HepG2 (cell line): ENCODE results near the gene ARL6IP4. TPM values are rescaled to one million over a fixed set of nuclear protein-coding genes. Genes with fewer than 3 reads are reported as not detected.

Source experiments
- AFF4 ChIP-seq: sonication (generic); formaldehyde crosslinking; IDR thresholded peaks from 2 replicates; pipeline ENCODE4 v1.4.0; 2020; ENCODE audit warnings: missing genetic modification reagents
- DR1 ChIP-seq: sonication (generic); formaldehyde crosslinking; IDR thresholded peaks from 2 replicates; pipeline ENCODE4 v1.8.0; 2021; ENCODE audit warnings: mild to moderate bottlenecking, missing genetic modification reagents, inconsistent platforms
- ELF3 ChIP-seq: IDR thresholded peaks from 2 replicates; pipeline ENCODE4 v1.6.1; 2016; ENCODE audit warnings: missing genetic modification reagents, missing compliant biosample characterization
- GABPB1 ChIP-seq: IDR thresholded peaks from 2 replicates; pipeline ENCODE4 v1.6.1; 2016; ENCODE audit warnings: mild to moderate bottlenecking, missing genetic modification reagents, moderate library complexity, missing compliant biosample characterization
- HCFC1 ChIP-seq: fragments of 150-350 bp; IDR thresholded peaks from 2 replicates; pipeline ENCODE4 v1.6.1; 2014; ENCODE audit warnings: low read depth, low read length
- HOXA3 ChIP-seq: sonication (generic); formaldehyde crosslinking; IDR thresholded peaks from 2 replicates; pipeline ENCODE4 v1.5.0; 2020; ENCODE audit warnings: missing genetic modification reagents
- MAX ChIP-seq: IDR thresholded peaks from 2 replicates; pipeline ENCODE4 v1.6.1; 2012; ENCODE audit warnings: inconsistent platforms
- THRA ChIP-seq: sonication (generic); formaldehyde crosslinking; IDR thresholded peaks from 2 replicates; pipeline ENCODE4 v1.4.0; 2020; ENCODE audit warnings: missing genetic modification reagents, borderline replicate concordance
- ZBTB7B ChIP-seq: sonication (generic); formaldehyde crosslinking; IDR thresholded peaks from 2 replicates; pipeline ENCODE4 v1.4.0; 2020; ENCODE audit warnings: missing genetic modification reagents
- ZKSCAN8 ChIP-seq: IDR thresholded peaks from 2 replicates; pipeline ENCODE4 v1.6.1; 2016; ENCODE audit warnings: borderline replicate concordance, missing genetic modification reagents, missing compliant biosample characterization
- ZNF276 ChIP-seq: sonication (generic); formaldehyde crosslinking; IDR thresholded peaks from 2 replicates; pipeline ENCODE4 v1.4.0; 2020; ENCODE audit warnings: mild to moderate bottlenecking, low read depth, missing genetic modification reagents
- ZNF407 ChIP-seq: sonication (generic); formaldehyde crosslinking; IDR thresholded peaks from one replicate; pipeline ENCODE4 v1.5.1; 2020; ENCODE audit warnings: mild to moderate bottlenecking, missing genetic modification reagents; ENCODE audit errors: not compliant biosample characterization
- ZNF768 ChIP-seq: sonication (generic); formaldehyde crosslinking; IDR thresholded peaks from 2 replicates; pipeline ENCODE4 v1.4.0; 2020; ENCODE audit warnings: missing genetic modification reagents
- polyA plus RNA-seq, 8 experiments: library from polyadenylated mRNA; depleted of rRNA in 3 of 8; stranded (reverse) in 7 of 8; unstranded in 1 of 8; fragments of >200 nt; fragmentation: Illumina TruSeq in 4 of 8; extraction: Trizol in 4 of 8; gene quantifications; 2 replicates each; pipeline versions ENCODE4 v1.2.1 to v1.2.3, GENCODE V29; 2011 to 2016; ENCODE audit warnings: low read depth in 4 of 8, missing spikeins in 1 of 8, mixed read lengths in 1 of 8; ENCODE audit not compliant: insufficient read depth in 1 of 8
- total RNA-seq, 5 experiments: library from RNA; depleted of rRNA; stranded (reverse); fragments of >200 nt; fragmentation: Illumina TruSeq; extraction: Trizol; gene quantifications; 2 replicates each; pipeline ENCODE4 v1.2.3, GENCODE V29; 2016; ENCODE audit warnings: low read depth in 1 of 5

ARL6IP4 gene
- total and polyA plus RNA-seq, 2 of the 13 experiments (the other 11 are each of a cell fraction or from before 2014, with no cell fraction given): 155 to 220 TPM

- no peak for TF ChIP-seq ZNF407 (CRISPR knock-in tag)
- no peak for TF ChIP-seq ZNF276
- peak; percentile 15 for TF ChIP-seq ELF3 (CRISPR knock-in tag)
- TF ChIP-seq HOXA3 (CRISPR knock-in tag): peak; percentile 87
- TF ChIP-seq ZKSCAN8 (CRISPR knock-in tag): 0 out of 2 replicates have a peak, but pooled peaks have one; percentile 28
- TF ChIP-seq AFF4 (CRISPR knock-in tag): peak; percentile 80; the same call in 1 of the 2 replicates
- TF ChIP-seq DR1 (CRISPR knock-in tag): peak; percentile 21
- TF ChIP-seq HCFC1: peak; percentile 67
- peak; percentile 40; the same call in 1 of the 2 replicates for TF ChIP-seq ZBTB7B (CRISPR knock-in tag)
- peak; percentile 54; the same call in 1 of the 2 replicates for TF ChIP-seq MAX
- TF ChIP-seq THRA (CRISPR knock-in tag): peak; percentile 99
- no peak for TF ChIP-seq ZNF768 (CRISPR knock-in tag)
- TF ChIP-seq GABPB1: peak; percentile 95
Observed at GRCh38 chr12:122974274-122974891, 6.1 kb upstream of the ARL6IP4 start (continued).
